ENCODE results near the gene CRAMP1. TPM values are rescaled to one million over a fixed set of nuclear protein-coding genes. Genes with fewer than 3 reads are reported as not detected.

CRAMP1 gene, protein sequence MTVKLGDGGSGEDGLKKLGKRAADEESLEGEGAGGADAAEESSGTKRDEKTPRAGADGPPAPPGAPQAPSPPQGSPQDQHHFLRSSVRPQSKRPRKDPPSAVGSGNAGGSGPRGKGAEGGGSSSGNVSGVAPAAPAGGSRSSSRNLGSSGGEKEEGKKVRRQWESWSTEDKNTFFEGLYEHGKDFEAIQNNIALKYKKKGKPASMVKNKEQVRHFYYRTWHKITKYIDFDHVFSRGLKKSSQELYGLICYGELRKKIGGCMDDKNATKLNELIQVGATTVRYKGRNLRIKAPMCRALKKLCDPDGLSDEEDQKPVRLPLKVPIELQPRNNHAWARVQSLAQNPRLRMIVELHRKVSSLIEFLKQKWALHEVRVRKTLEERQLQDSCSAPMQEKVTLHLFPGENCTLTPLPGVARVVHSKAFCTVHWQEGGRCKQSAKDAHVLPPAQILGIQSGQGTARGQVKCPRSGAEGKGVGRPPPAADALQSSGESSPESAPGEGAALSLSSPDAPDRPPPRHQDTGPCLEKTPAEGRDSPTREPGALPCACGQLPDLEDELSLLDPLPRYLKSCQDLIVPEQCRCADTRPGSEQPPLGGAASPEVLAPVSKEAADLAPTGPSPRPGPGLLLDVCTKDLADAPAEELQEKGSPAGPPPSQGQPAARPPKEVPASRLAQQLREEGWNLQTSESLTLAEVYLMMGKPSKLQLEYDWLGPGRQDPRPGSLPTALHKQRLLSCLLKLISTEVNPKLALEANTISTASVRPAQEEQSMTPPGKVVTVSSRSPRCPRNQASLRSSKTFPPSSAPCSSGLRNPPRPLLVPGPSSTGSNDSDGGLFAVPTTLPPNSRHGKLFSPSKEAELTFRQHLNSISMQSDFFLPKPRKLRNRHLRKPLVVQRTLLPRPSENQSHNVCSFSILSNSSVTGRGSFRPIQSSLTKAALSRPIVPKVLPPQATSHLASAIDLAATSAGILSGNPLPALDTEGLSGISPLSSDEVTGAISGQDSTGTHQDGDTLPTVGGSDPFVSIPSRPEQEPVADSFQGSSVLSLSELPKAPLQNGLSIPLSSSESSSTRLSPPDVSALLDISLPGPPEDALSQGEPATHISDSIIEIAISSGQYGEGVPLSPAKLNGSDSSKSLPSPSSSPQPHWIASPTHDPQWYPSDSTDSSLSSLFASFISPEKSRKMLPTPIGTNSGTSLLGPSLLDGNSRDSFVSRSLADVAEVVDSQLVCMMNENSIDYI (N-terminal part only)
- 4.7 TPM for total RNA-seq
- 12.2 TPM for polyA plus RNA-seq
- long read RNA-seq, donor 1, result 0 reads
- long read RNA-seq, donor 2, result 0 reads
- long read RNA-seq, donor 3, result 0 reads
- long read RNA-seq, donor 4, partial matches to known transcripts, result 0 of 1 reads
- long read RNA-seq, donor 4, other reads (novel, unspliced or antisense), result 0 of 1 reads
- long read RNA-seq, donor 5, full-length matches to known transcripts, result 3 of 3 reads
- long read RNA-seq, donor 5, partial matches to known transcripts, result 0 of 3 reads
- long read RNA-seq, donor 5, other reads (novel, unspliced or antisense), result 0 of 3 reads
- long read RNA-seq, donor 6, result 0 reads
- long read RNA-seq, donor 7, result 0 reads
- long read RNA-seq, donor 8, result 0 reads
- long read RNA-seq, donor 9, partial matches to known transcripts, result 0 of 1 reads
- long read RNA-seq, donor 9, other reads (novel, unspliced or antisense), result 0 of 1 reads
- long read RNA-seq, donor 10, partial matches to known transcripts, result 0 of 2 reads
- long read RNA-seq, donor 10, other reads (novel, unspliced or antisense), result 0 of 2 reads

DNA sequence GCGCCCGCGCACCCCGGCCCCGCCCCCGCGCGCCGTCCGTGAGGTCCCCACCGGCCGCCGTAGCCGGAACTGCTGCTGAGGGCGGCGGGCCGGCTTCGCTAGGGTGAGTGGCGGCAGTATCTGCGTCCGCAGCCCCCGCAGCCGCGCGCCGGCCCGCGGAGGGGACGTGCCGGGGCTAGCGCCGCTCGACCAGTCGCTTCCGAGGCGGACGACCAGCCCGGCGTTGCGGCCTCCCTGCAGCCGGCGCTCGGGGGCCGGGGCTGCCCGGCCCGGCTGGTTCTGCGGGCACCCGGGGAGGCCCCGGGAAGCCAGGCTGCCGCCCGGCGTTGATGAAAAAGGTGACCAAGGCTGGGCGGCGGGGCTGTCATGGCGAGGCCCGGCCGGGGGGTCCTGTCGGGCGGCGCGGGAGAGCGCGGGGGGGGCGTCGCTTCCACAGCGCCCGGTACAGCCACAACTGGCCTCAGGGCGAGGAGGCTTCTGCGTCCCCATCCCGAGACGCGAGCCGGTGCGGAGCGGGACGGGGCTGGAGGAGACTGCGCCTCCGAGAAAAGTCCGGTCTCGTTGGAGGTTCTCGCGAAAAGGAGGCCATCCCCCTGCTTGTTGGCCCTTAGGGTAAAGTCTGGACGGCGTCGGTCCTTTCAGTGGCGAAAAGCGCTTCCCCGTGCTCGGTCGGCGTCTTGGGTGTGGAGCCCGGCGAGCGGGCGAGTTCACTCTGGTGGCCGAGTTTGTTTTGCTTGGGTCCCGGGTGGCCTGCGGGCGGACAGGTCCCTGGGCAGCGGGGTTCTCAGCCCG, at the start of gene CRAMP1:
TSS of gene CRAMP1 (plus strand) at position 41 of the 792 bp plus-strand sequence. CDS start 2,280 bp downstream, outside the sequence.
- WGBS, result under 1% methylated on average over 101 of the region's 101 CpGs
- H3K27me3 ChIP-seq (ENCODE audit: control insufficient read depth in 2 of 2, insufficient read depth in 1 of 2, low read length in 1 of 2), result peaks cover 0 to 39% of the 10 kb centered on the region in 2 donors
- DNase-seq (ENCODE audit: low read depth in 6 of 9, low spot score in 9 of 9), result peak in 3 of 9 donors; percentile 9 to 31 (median 10)
- peak within 1 kb of the TSS; percentile 93 to 95 for H3K27ac ChIP-seq (ENCODE audit: low read depth in 1 of 2, low read length in 1 of 2)
- peaks cover 9 to 11% of the 10 kb centered on the region in 2 donors for H3K36me3 ChIP-seq (ENCODE audit: control insufficient read depth in 2 of 2, insufficient read depth in 2 of 2, low read length in 1 of 2)
- H3K9me3 ChIP-seq (ENCODE audit: control insufficient read depth in 2 of 2, insufficient read depth in 1 of 2, low read length in 1 of 2), result peaks cover 0 to 18% of the 10 kb centered on the region in 2 donors
- H3K4me3 ChIP-seq (ENCODE audit: low read length in 2 of 2), result peak within 1 kb of the TSS; percentile 75 to 95
- H3K4me1 ChIP-seq (ENCODE audit: control insufficient read depth in 2 of 2, insufficient read depth in 2 of 2, low read length in 2 of 2), result peaks cover 24 to 46% of the 10 kb centered on the region in 2 donors

- Histone ChIP-seq H3K36me3 (ENCODE audit: control insufficient read depth in 2 of 2, insufficient read depth in 2 of 2, low read length in 1 of 2) (peaks cover 7 to 12% of the 10 kb centered on the region in 2 donors), H3K27me3 (ENCODE audit: control insufficient read depth in 2 of 2, insufficient read depth in 1 of 2, low read length in 1 of 2) (no peaks in the 10 kb centered on the region), H3K4me1 (ENCODE audit: control insufficient read depth in 2 of 2, insufficient read depth in 2 of 2, low read length in 2 of 2) (peaks cover 0 to 6% of the 10 kb centered on the region in 2 donors), H3K27ac (ENCODE audit: low read depth in 1 of 2, low read length in 1 of 2) (no peak overlapping the region), H3K4me3 (ENCODE audit: low read length in 2 of 2) (no peak overlapping the region), H3K9me3 (ENCODE audit: control insufficient read depth in 2 of 2, insufficient read depth in 1 of 2, low read length in 1 of 2) (no peaks in the 10 kb centered on the region)
- no peak for DNase-seq (ENCODE audit: low read depth in 6 of 9, low spot score in 9 of 9)
- 98% methylated on average over 20 of the region's 20 CpGs for WGBS
These were observed 48.4 kb upstream of the CRAMP1 start for GRCh38 chr16:1563786-1564185.

DNA sequence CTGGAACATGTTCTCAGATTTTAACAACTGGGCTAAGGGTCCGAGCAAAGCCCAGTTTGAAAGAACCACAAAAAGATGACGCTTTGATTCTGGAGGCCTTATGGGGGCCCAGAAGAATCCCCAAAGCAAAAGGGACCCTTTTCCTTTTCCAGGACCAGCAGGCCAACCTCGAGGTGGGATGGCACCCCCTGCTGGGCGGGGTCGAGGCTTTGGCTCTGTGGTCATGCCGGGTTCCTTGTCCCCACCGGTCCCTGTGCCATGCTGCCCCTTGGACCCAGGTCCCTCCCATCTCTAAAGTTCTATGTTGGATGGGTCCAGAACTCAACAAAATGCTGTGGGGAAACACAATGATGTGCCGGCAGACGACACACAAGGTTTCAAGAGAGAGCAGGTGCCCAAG, 47.8 kb upstream of the CRAMP1 start:
- H3K36me3 ChIP-seq (ENCODE audit: control insufficient read depth in 2 of 2, insufficient read depth in 2 of 2, low read length in 1 of 2), result peaks cover 7 to 12% of the 10 kb centered on the region in 2 donors

GRCh38 chr16:1565083-1565805, 46.9 kb upstream of the CRAMP1 start:
- WGBS, result 97% methylated on average over 16 of the region's 16 CpGs
- DNase-seq (ENCODE audit: low read depth in 6 of 9, low spot score in 9 of 9), result no peak
- H3K36me3 ChIP-seq (ENCODE audit: control insufficient read depth in 2 of 2, insufficient read depth in 2 of 2, low read length in 1 of 2), result peaks cover 7 to 9% of the 10 kb centered on the region in 2 donors

More for the DNA sequence above, 47.8 kb upstream of the CRAMP1 start:
- Histone ChIP-seq H3K27ac (ENCODE audit: low read depth in 1 of 2, low read length in 1 of 2) (no peak overlapping the region), H3K27me3 (ENCODE audit: control insufficient read depth in 2 of 2, insufficient read depth in 1 of 2, low read length in 1 of 2) (no peaks in the 10 kb centered on the region), H3K4me1 (ENCODE audit: control insufficient read depth in 2 of 2, insufficient read depth in 2 of 2, low read length in 2 of 2) (peaks cover 0 to 5% of the 10 kb centered on the region in 2 donors), H3K9me3 (ENCODE audit: control insufficient read depth in 2 of 2, insufficient read depth in 1 of 2, low read length in 1 of 2) (no peaks in the 10 kb centered on the region), H3K4me3 (ENCODE audit: low read length in 2 of 2) (no peak overlapping the region)
- 81% methylated on average over 9 of the region's 9 CpGs for whole genome bisulfite sequencing
- no peak for DNase-seq (ENCODE audit: low read depth in 6 of 9, low spot score in 9 of 9)

GRCh38 chr16:1567988-1568387, 44.2 kb upstream of the CRAMP1 start:
- Histone ChIP-seq H3K4me3 (ENCODE audit: low read length in 2 of 2) (no peak overlapping the region), H3K27me3 (ENCODE audit: control insufficient read depth in 2 of 2, insufficient read depth in 1 of 2, low read length in 1 of 2) (no peaks in the 10 kb centered on the region), H3K27ac (ENCODE audit: low read depth in 1 of 2, low read length in 1 of 2) (no peak overlapping the region), H3K9me3 (ENCODE audit: control insufficient read depth in 2 of 2, insufficient read depth in 1 of 2, low read length in 1 of 2) (no peaks in the 10 kb centered on the region), H3K36me3 (ENCODE audit: control insufficient read depth in 2 of 2, insufficient read depth in 2 of 2, low read length in 1 of 2) (peaks cover 0 to 3% of the 10 kb centered on the region in 2 donors), H3K4me1 (ENCODE audit: control insufficient read depth in 2 of 2, insufficient read depth in 2 of 2, low read length in 2 of 2) (no peaks in the 10 kb centered on the region)
- 97% methylated on average over 13 of the region's 13 CpGs for WGBS
- DNase-seq (ENCODE audit: low read depth in 6 of 9, low spot score in 9 of 9), result no peak

More at GRCh38 chr16:1565083-1565805, 46.9 kb upstream of the CRAMP1 start:
- no peaks in the 10 kb centered on the region for H3K9me3 ChIP-seq (ENCODE audit: control insufficient read depth in 2 of 2, insufficient read depth in 1 of 2, low read length in 1 of 2)
- no peak overlapping the region for H3K4me3 ChIP-seq (ENCODE audit: low read length in 2 of 2)
- H3K27me3 ChIP-seq (ENCODE audit: control insufficient read depth in 2 of 2, insufficient read depth in 1 of 2, low read length in 1 of 2), result no peaks in the 10 kb centered on the region
- H3K4me1 ChIP-seq (ENCODE audit: control insufficient read depth in 2 of 2, insufficient read depth in 2 of 2, low read length in 2 of 2), result no peaks in the 10 kb centered on the region
- no peak overlapping the region for H3K27ac ChIP-seq (ENCODE audit: low read depth in 1 of 2, low read length in 1 of 2)

GRCh38 chr16:1571012-1571671, 41.0 kb upstream of the CRAMP1 start:
- no peaks in the 10 kb centered on the region for H3K4me1 ChIP-seq (ENCODE audit: control insufficient read depth in 2 of 2, insufficient read depth in 2 of 2, low read length in 2 of 2)

DNA sequence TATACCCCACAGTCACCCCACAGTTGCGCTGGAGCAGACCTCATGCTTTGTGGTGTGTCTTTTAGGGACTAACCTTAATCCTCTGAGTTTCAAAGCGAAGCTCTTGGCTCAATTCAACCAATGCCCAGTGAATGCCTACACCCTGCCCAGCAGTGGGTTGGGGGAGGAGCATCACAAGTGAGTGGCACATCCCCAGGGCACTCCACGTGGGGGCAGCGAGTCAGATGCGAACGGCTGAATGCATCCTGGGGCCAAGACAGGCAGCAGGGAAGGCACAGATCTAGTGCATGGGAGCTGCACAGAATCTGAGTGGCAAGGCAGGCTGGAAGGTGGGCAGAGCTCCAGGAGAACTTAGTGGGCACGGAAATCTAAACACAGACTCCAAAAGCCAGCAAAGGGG, 39.5 kb upstream of the CRAMP1 start:
- Histone ChIP-seq H3K36me3 (ENCODE audit: control insufficient read depth in 2 of 2, insufficient read depth in 2 of 2, low read length in 1 of 2) (no peaks in the 10 kb centered on the region), H3K9me3 (ENCODE audit: control insufficient read depth in 2 of 2, insufficient read depth in 1 of 2, low read length in 1 of 2) (no peaks in the 10 kb centered on the region), H3K27ac (ENCODE audit: low read depth in 1 of 2, low read length in 1 of 2) (no peak overlapping the region), H3K4me3 (ENCODE audit: low read length in 2 of 2) (no peak overlapping the region), H3K27me3 (ENCODE audit: control insufficient read depth in 2 of 2, insufficient read depth in 1 of 2, low read length in 1 of 2) (no peaks in the 10 kb centered on the region), H3K4me1 (ENCODE audit: control insufficient read depth in 2 of 2, insufficient read depth in 2 of 2, low read length in 2 of 2) (no peaks in the 10 kb centered on the region)
- 96% methylated on average over 7 of the region's 7 CpGs for WGBS
- no peak for DNase-seq (ENCODE audit: low read depth in 6 of 9, low spot score in 9 of 9)

More at GRCh38 chr16:1571012-1571671, 41.0 kb upstream of the CRAMP1 start:
- no peak for DNase-seq (ENCODE audit: low read depth in 6 of 9, low spot score in 9 of 9)
- Histone ChIP-seq H3K4me3 (ENCODE audit: low read length in 2 of 2) (no peak overlapping the region), H3K9me3 (ENCODE audit: control insufficient read depth in 2 of 2, insufficient read depth in 1 of 2, low read length in 1 of 2) (no peaks in the 10 kb centered on the region), H3K27ac (ENCODE audit: low read depth in 1 of 2, low read length in 1 of 2) (no peak overlapping the region), H3K36me3 (ENCODE audit: control insufficient read depth in 2 of 2, insufficient read depth in 2 of 2, low read length in 1 of 2) (no peaks in the 10 kb centered on the region), H3K27me3 (ENCODE audit: control insufficient read depth in 2 of 2, insufficient read depth in 1 of 2, low read length in 1 of 2) (no peaks in the 10 kb centered on the region)
- WGBS, result 95% methylated on average over 7 of the region's 7 CpGs

All from thymus (tissue), 14 donors.